HepG2 (cell line): ENCODE data around the gene IFITM5. TPM values are rescaled to one million over a fixed set of nuclear protein-coding genes. Genes with fewer than 3 reads are reported as not detected.

Experiments
- FOXP1 ChIP-seq, 2 experiments: fragments of 450-650 bp in 1 of 2; IDR thresholded peaks; 2 replicates each; pipeline ENCODE4 v1.6.1; 2017 to 2018; ENCODE audit warnings: antibody characterized with exemption in 1 of 2
- FUBP1 ChIP-seq: sonication (generic); formaldehyde crosslinking; IDR thresholded peaks from 2 replicates; pipeline ENCODE4 v1.5.1; 2020; ENCODE audit warnings: missing genetic modification reagents, mild to moderate bottlenecking, borderline replicate concordance
- HNF1A ChIP-seq, 2 experiments: sonication (generic) in 1 of 2; formaldehyde crosslinking in 1 of 2; IDR thresholded peaks; 2 replicates each; pipeline versions ENCODE4 v1.4.0 to v1.6.1; 2016 to 2020; ENCODE audit warnings: borderline replicate concordance in 1 of 2, low read depth in 1 of 2, mild to moderate bottlenecking in 1 of 2, missing genetic modification reagents in 1 of 2
- JUND ChIP-seq: sonication (generic); formaldehyde crosslinking; IDR thresholded peaks from 2 replicates; pipeline ENCODE4 v1.8.0; 2022; ENCODE audit warnings: mild to moderate bottlenecking, missing genetic modification reagents
- NCOA2 ChIP-seq: sonication (generic); formaldehyde crosslinking; IDR thresholded peaks from 2 replicates; pipeline ENCODE4 v1.8.0; 2022; ENCODE audit warnings: inconsistent platforms
- NFE2 ChIP-seq: sonication (generic); formaldehyde crosslinking; IDR thresholded peaks from 2 replicates; pipeline ENCODE4 v1.4.0; 2020; ENCODE audit warnings: missing genetic modification reagents
- NR2C2 ChIP-seq: sonication (generic); formaldehyde crosslinking; IDR thresholded peaks from 2 replicates; pipeline ENCODE4 v1.4.0; 2020; ENCODE audit warnings: missing genetic modification reagents, mild to moderate bottlenecking, moderate library complexity, borderline replicate concordance
- ZHX1 ChIP-seq: sonication (generic); formaldehyde crosslinking; IDR thresholded peaks from 2 replicates; pipeline ENCODE4 v1.8.1; 2022; ENCODE audit warnings: low read depth, mild to moderate bottlenecking, missing genetic modification reagents
- ZNF331 ChIP-seq: sonication (generic); formaldehyde crosslinking; IDR thresholded peaks from 2 replicates; pipeline ENCODE4 v1.4.0; 2020; ENCODE audit warnings: missing genetic modification reagents
- ZNF780A ChIP-seq: sonication (generic); formaldehyde crosslinking; IDR thresholded peaks from 2 replicates; pipeline ENCODE4 v1.8.0; 2022; ENCODE audit warnings: mild to moderate bottlenecking, missing genetic modification reagents, moderate library complexity
- ZNF784 ChIP-seq: sonication (generic); formaldehyde crosslinking; IDR thresholded peaks from 2 replicates; pipeline ENCODE4 v1.5.1; 2020; ENCODE audit warnings: missing genetic modification reagents, mild to moderate bottlenecking, borderline replicate concordance
- polyA plus RNA-seq, 8 experiments: library from polyadenylated mRNA; depleted of rRNA in 3 of 8; stranded (reverse) in 7 of 8; unstranded in 1 of 8; fragments of >200 nt; fragmentation: Illumina TruSeq in 4 of 8; extraction: Trizol in 4 of 8; gene quantifications; 2 replicates each; pipeline versions ENCODE4 v1.2.1 to v1.2.3, GENCODE V29; 2011 to 2016; ENCODE audit warnings: low read depth in 4 of 8, missing spikeins in 1 of 8, mixed read lengths in 1 of 8; ENCODE audit not compliant: insufficient read depth in 1 of 8
- total RNA-seq, 5 experiments: library from RNA; depleted of rRNA; stranded (reverse); fragments of >200 nt; fragmentation: Illumina TruSeq; extraction: Trizol; gene quantifications; 2 replicates each; pipeline ENCODE4 v1.2.3, GENCODE V29; 2016; ENCODE audit warnings: low read depth in 1 of 5
- TF ChIP-seq, protein P1 (sequence below): sonication (generic); formaldehyde crosslinking; IDR thresholded peaks from 2 replicates; pipeline ENCODE4 v1.8.1; 2023; ENCODE audit warnings: missing genetic modification reagents, inconsistent platforms, borderline replicate concordance
- TF ChIP-seq, protein P2 (sequence below): sonication (generic); formaldehyde crosslinking; IDR thresholded peaks from 2 replicates; pipeline ENCODE4 v1.8.0; 2022; ENCODE audit warnings: mild to moderate bottlenecking, missing genetic modification reagents, borderline replicate concordance

IFITM5 gene
- total and polyA plus RNA-seq, 2 of the 13 experiments (the other 11 are each of a cell fraction or from before 2014, with no cell fraction given), result not detected

GRCh38 chr11:306645-307371, 7.5 kb upstream of the IFITM5 start (continued):
- no peak for TF ChIP-seq HNF1A (IDR thresholded peaks at IDR 0.05; ENCODE audit: low read depth)
- TF ChIP-seq HNF1A (CRISPR knock-in tag; IDR thresholded peaks at IDR 0.05; ENCODE audit: borderline replicate concordance), result no peak
- no peak for TF ChIP-seq NFE2 (CRISPR knock-in tag)
- no peak for TF ChIP-seq ZNF780A (CRISPR knock-in tag)
- no peak for TF ChIP-seq ZNF331 (CRISPR knock-in tag)
- no peak for TF ChIP-seq ZNF784 (CRISPR knock-in tag)
- TF ChIP-seq NR2C2 (CRISPR knock-in tag), result no peak
- no peak for TF ChIP-seq FOXP1 (IDR thresholded peaks at IDR 0.05)
- no peak for TF ChIP-seq FOXP1 (CRISPR knock-in tag; IDR thresholded peaks at IDR 0.05)
- TF ChIP-seq NCOA2 (CRISPR knock-in tag), result no peak
- TF ChIP-seq, protein P1, sequence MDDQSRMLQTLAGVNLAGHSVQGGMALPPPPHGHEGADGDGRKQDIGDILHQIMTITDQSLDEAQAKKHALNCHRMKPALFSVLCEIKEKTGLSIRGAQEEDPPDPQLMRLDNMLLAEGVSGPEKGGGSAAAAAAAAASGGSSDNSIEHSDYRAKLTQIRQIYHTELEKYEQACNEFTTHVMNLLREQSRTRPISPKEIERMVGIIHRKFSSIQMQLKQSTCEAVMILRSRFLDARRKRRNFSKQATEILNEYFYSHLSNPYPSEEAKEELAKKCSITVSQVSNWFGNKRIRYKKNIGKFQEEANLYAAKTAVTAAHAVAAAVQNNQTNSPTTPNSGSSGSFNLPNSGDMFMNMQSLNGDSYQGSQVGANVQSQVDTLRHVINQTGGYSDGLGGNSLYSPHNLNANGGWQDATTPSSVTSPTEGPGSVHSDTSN (CRISPR knock-in tag), result no peak
- no peak for TF ChIP-seq FUBP1 (CRISPR knock-in tag)
- TF ChIP-seq ZHX1 (CRISPR knock-in tag), result no peak
- TF ChIP-seq, protein P2, sequence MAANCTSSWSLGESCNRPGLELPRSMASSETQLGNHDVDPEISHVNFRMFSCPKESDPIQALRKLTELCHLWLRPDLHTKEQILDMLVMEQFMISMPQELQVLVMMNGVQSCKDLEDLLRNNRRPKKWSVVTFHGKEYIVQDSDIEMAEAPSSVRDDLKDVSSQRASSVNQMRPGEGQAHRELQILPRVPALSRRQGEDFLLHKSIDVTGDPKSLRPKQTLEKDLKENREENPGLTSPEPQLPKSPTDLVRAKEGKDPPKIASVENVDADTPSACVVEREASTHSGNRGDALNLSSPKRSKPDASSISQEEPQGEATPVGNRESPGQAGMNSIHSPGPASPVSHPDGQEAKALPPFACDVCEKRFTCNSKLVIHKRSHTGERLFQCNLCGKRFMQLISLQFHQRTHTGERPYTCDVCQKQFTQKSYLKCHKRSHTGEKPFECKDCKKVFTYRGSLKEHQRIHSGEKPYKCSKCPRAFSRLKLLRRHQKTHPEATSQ (CRISPR knock-in tag), result no peak
- no peak for TF ChIP-seq JUND (CRISPR knock-in tag)
